ENCODE data around the gene GPR151.

Gene GPR151

GRCh38 chr5:146519554-146519953 lies 3.6 kb upstream of the GPR151 start:
- DNase-seq = no peak

DNA sequence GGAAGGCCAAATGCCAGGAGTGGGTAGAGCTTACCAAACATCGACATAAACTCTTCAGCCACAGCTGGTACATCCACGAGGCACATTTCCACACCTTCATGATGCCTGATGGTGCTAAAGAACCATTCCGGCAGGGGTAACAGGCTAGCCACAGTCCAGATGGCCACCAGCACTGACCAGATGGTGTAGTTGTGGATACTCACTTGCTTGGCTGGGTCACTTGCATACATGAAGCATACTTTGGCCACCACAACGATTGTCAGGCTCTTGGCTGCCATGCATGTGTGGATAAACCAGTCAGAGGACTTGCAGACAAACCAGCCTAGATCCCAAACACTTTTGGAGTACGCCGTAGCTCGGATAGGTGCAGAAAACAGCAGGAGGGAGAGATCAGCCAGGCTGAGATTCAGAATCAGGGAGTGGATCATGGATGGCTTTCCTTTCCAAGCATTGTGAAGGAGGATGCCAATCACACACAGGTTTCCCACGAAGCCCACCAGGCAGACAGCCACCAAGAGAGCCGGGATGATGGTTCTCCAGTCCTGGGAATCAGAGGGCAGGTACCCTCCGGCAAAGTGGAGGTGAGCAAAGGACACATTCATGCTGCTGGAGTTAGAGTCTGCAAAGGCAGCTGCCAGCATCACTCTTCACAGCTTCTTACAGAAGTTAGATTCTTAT lies 378 bp downstream of the GPR151 start:
- DNase-seq = no peak

DNA sequence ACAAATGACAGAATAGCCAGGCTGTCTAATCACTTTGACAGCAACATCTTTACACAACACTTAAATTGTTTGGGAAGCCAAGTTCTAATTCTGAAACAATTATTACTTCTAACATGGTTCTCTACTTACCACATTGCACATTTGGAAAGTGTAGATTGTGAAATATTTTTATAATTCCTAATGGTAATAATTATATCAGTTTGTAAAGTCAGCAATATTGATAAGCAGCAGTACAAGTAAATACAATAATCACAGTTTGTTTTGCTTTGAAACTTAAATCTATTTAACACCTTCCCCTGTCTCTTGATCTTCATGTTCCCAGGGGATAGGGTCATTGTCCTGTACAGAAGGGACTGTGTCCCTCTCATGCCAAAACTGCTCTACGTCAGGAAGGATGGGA lies 1.4 kb downstream of the GPR151 start:
- no peak for DNase-seq

DNA sequence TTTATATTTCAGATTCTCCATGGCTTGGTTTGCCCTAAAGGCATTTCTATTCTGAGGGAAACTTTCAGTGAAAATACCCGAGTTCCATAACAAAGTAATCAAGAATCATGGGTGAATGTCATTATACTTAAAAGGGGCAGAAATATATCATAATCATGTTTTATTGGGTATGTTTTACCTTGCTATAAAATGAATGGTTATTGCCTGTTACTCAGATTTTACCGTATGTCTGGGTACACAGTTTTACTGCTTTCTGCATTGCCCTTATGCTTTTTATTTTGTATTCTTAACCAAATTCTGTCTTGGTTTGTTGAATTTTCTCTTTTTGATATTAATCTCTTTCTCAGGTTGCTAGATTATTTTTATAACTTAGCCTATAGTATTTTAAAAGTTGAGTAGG lies 2.5 kb downstream of the GPR151 start:
- DNase-seq = no peak

GRCh38 chr5:146510559-146511125 lies 5.3 kb downstream of the GPR151 start:
- no peak for DNase-seq

DNA sequence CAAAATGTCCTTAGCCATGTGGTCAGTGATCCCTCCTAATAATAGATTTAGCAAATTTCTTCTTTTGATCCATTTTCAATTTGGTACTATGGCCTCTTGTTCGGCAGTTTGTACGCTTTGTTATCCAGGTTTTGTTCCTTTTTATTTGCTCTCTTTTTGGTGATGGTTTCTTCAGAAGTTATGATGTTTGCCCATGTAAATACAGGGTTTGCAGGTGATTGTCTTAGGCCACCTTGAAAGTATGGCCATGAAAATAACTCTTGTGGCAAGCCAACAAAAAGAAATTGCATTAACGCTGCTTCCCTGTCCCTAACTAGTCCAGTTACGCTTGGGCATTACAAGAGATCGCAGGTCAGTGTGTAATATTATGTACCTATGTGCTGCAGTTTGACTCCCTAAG lies 8.6 kb downstream of the GPR151 start:
- no peak for DNase-seq

DNA sequence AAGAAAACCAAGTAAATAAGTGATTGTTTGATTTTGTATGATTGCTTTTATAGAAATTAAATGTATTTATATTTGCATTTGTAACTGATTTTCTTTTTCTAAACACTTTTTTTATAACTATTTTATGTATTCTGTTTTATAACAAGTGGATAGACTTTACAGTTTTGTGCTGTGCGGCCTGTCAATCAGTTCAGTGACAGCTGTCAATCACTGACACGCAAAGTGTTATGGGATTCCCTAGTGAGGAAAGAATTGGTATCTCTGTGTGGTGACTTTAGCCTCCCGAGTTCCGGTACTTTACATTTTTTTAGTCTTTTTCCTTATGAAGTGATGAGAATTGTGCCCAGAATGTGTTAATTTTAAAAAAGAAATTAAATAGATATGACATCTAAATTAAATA lies 16.3 kb downstream of the GPR151 start:
- no peak for DNase-seq

GRCh38 chr5:146494656-146495055 lies 21.3 kb downstream of the GPR151 start:
- no peak for DNase-seq

DNA sequence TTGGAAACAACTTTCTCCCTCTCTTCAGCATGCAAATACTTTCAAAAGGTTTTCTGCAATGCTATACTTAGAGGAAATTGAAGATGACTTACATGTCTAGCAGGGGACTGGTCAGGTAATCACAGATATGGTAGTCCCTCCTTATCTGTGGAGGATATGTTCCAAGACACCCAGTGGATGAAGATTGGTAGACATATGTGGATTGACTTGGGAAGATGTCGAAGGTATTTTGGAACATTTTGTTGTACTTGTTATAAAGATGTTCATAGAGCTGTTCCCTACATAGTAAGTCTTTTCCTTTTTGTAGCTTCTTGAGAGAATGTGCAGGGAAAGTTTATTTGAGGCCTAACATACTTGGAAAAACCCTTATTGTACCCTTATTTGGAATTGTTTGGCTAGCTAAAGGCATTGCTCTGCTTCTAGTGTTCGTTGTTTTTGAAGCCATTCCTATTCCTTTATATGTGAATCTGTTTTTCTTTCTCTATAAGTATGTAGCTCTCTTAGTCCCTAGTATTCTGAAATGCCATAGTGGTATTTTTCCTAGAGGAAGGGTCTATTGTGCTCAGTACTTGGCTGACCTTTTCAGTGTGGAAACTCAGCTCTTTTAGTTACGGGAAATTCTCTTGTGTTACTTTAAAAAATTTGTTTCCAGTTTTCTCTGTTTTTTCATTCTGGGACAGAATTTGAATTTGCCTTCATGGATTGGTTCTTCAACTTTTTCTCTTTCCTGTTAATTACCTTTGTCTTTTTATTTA lies 25.7 kb downstream of the GPR151 start:
- DNase-seq = no peak

DNA sequence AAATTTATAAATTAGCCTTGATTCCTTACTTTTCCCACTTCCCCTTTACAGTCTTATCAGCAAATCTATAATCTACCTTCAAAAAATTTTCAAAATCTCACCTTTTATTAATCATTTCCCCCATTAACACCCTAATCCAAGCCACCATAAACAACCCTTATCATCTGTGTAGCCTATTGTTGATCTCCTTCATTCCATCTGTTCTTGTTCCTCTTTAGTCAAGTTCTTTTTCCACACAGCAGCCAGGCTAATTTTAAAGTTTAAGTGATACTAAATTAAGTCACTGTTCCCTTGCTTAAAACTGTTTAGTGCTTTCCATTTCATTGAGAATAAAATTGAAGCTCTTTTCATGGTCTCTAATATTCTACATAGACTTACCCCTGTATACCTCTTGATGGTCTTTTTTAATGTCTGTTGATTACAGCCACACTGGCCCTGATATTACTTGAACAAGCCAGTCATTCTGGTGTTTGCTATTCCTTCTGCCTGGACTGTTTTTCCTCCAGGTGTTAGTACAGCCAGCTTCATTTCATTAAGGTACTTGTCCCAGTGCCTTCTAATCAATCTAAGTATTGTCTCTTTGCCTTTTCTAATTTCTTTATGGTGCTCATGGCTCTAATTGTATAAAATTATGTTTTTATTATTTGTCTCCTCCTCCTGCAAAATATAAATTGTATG lies 31.1 kb downstream of the GPR151 start:
- no peak for DNase-seq

- no peak for DNase-seq
These were observed 33.2 kb downstream of the GPR151 start for GRCh38 chr5:146482775-146483174.

DNA sequence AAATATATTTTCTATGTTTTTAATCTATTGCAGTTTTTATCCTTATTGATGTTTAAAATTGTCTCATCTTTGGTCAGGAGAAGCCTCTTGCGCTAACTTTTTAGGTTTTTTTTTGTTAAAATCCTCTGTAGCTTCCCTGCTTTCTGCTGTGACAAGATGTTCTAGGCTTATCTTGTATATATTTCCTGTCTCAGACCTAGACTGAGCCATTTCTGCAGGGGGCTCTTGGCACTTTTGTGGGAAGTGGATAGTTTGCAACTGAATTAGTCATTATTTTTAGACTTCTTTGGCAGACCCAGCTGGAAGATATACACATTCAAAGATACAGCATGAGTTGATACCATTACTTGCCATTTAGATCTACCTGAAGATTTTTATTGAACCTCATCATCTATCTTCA lies 40.1 kb downstream of the GPR151 start:
- DNase-seq = no peak

DNA sequence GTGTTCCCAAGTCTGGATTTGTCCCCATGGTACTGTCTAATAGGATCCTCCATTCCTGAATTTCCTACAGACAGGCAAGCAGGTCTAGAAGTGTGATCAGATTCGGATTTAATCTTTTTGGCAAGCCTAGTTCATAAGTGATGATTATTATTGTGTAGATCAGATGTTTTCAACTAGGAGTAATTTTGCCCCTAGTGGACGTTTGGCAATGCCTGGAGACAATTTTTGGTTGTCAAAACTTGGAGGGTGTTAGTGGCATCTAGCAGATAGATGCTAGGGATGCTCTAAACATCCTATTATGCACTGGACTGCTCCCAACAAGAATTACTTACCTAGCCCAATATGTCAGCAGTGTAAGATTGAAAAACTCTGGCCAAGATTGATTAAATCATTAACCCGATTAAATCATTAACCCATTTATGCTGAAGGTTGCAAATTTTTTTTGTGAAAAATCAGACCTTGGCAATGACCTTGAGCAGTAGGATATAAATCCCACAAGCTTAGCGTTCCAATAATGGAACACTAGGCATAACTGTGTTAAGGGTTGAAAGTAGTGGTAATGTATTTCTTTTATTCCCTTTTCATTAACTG lies 40.7 kb downstream of the GPR151 start:
- DNase-seq = no peak

DNA sequence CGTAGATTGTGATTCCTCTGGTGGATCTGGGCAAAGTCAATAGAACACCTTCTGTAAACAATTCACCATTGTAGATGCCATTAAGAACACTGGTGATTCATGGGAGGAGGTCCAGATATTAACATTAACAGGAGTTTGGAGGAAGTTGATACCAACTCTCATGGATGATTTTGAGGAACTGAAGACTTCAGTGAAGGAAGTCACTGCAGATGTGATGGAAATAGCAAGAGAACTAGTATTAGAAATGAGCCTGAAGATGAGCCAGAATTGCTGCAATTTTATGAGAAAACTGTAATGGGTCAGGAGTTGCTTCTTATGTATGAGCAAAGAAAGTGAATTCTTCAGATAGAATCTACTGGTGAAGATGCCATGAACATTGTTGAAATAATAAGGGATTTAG lies 41.9 kb downstream of the GPR151 start:
- DNase-seq = no peak

DNA sequence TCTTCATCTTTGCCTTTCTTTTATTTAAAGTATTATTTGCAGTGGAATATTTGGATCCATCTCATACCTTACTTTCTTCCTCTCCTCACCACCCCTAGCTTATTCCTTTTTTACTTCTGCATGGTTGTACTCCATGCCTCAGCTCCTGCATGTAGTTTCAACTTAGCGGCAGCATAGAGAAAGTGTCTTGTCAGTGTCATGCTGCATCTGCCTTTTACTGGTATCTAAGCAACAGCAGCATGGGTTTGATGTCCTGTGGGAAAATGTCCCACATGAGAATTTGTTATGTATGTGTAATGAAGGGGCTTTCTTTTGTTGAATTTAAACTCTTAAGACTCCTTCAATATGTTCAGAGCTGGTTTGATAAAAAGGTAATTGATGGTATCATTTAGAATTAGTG lies 48.2 kb downstream of the GPR151 start:
- DNase-seq = no peak

GRCh38 chr5:146466521-146467349 lies 49.3 kb downstream of the GPR151 start:
- no peak for DNase-seq

DNA sequence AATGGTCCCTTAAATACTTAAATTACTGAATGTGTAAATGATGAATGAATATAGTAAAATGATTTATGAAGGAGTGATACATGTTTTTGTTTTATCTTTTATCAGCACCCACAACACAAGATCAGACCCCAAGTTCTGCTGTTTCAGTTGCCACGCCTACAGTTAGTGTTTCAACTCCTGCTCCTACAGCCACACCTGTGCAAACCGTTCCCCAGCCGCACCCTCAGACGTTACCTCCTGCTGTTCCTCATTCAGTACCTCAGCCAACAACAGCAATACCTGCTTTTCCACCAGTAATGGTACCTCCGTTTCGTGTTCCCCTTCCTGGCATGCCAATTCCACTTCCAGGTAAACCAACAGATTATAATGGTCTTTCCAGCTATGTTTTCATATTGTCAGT lies 52.5 kb downstream of the GPR151 start:
- no peak for DNase-seq

Data from NCI-H187 (cell line).